Left renal cortex interstitium (tissue), 4 donors: ENCODE data around the gene PRSS27. TPM values are rescaled to one million over a fixed set of nuclear protein-coding genes. Genes with fewer than 3 reads are reported as not detected.
A peak's percentile ranks its signal among the peaks of the same experiment; 100 is the strongest.

ENCODE experiments used
- DNase-seq, 4 donors: peaks; one replicate each; pipeline ENCODE4 v3.0.0-alpha.2; 2013; ENCODE audit warnings: low read depth in 4 of 4, low spot score in 2 of 4, missing footprints in 1 of 4
- polyA plus RNA-seq, 4 donors: library from polyadenylated mRNA; unstranded; fragments of 120-200 nt; gene quantifications; one replicate each; pipeline ENCODE4 v1.2.1, GENCODE V29; 2013; ENCODE audit not compliant: insufficient read length in 4 of 4

PRSS27 gene
- polyA plus RNA-seq, 4 donors: 0.92 to 2.5 (median 2.2) TPM

- DNase-seq: peak; percentile 95 to 99 (median 98)
These were observed 32.2 kb upstream of the PRSS27 start, which contains the start of gene SRRM2 for GRCh38 chr16:2752035-2752849. Gene SRRM2 (plus strand): TSS chr16:2752638. CDS start chr16:2756365, 3,727 bp downstream.

- peak in 2 of 4 donors; percentile 15 to 38 for DNase-seq
These were observed 31.6 kb upstream of the PRSS27 start for GRCh38 chr16:2751577-2752034.

GRCh38 chr16:2749936-2750335, 29.9 kb upstream of the PRSS27 start:
- no peak for DNase-seq

GRCh38 chr16:2749476-2749875, 29.5 kb upstream of the PRSS27 start:
- no peak for DNase-seq

- DNase-seq: no peak
These were observed 28.9 kb upstream of the PRSS27 start for GRCh38 chr16:2748757-2749455.

GRCh38 chr16:2745961-2746360, 25.9 kb upstream of the PRSS27 start:
- DNase-seq: no peak

GRCh38 chr16:2745116-2745890, 25.3 kb upstream of the PRSS27 start:
- no peak for DNase-seq

- no peak for DNase-seq
These were observed 24.7 kb upstream of the PRSS27 start for GRCh38 chr16:2744711-2745110.

- no peak for DNase-seq
These were observed 23.2 kb upstream of the PRSS27 start for GRCh38 chr16:2743007-2743810.

GRCh38 chr16:2742323-2743006, 22.4 kb upstream of the PRSS27 start:
- DNase-seq: no peak

- no peak for DNase-seq
These were observed 21.1 kb upstream of the PRSS27 start for GRCh38 chr16:2741168-2741567.

- no peak for DNase-seq
These were observed 20.5 kb upstream of the PRSS27 start for GRCh38 chr16:2740476-2740875.

GRCh38 chr16:2739625-2740430, 19.8 kb upstream of the PRSS27 start:
- no peak for DNase-seq

- DNase-seq: no peak
These were observed 18.6 kb upstream of the PRSS27 start for GRCh38 chr16:2738615-2739014.

GRCh38 chr16:2737895-2738418, 17.9 kb upstream of the PRSS27 start:
- DNase-seq: no peak

- DNase-seq: no peak
These were observed 17.2 kb upstream of the PRSS27 start for GRCh38 chr16:2737238-2737605.

GRCh38 chr16:2736476-2737237, 16.6 kb upstream of the PRSS27 start:
- no peak for DNase-seq
